Tibial artery (tissue), 4 donors: ENCODE results near the gene YARS2.

Experiments used
- DNase-seq, 2 donors: peaks; one replicate each; pipeline ENCODE4 v3.0.0-alpha.2; 2019
- H3K27ac ChIP-seq, 2 donors: fragments of 200-600 bp; sonication (generic) in 1 of 2; 1 replicate in 1 of 2; 2 replicates in 1 of 2; pipeline ENCODE4 v1.5.1; 2018 to 2019; ENCODE audit warnings: mild to moderate bottlenecking in 1 of 2
- H3K27me3 ChIP-seq, 2 donors: fragments of 200-600 bp; sonication (generic) in 1 of 2; one replicate each; pipeline versions ENCODE4 v1.5.1 to v1.6.0; 2016 to 2019
- H3K36me3 ChIP-seq, 3 donors: fragments of 200-600 bp; sonication (generic) in 2 of 3; one replicate each; pipeline ENCODE4 v1.5.1; 2016 to 2019; ENCODE audit warnings: mild to moderate bottlenecking in 2 of 3
- H3K4me1 ChIP-seq, 4 donors: fragments of 200-600 bp; sonication (generic) in 2 of 4; 1 replicate in 3 of 4; 2 replicates in 1 of 4; pipeline ENCODE4 v1.5.1; 2016 to 2019
- H3K4me3 ChIP-seq, 2 donors: fragments of 200-600 bp; sonication (generic) in 1 of 2; 1 replicate in 1 of 2; 2 replicates in 1 of 2; pipeline ENCODE4 v1.5.1; 2018 to 2019; ENCODE audit warnings: mild to moderate bottlenecking in 2 of 2
- H3K9me3 ChIP-seq, 3 donors: fragments of 200-600 bp; sonication (generic) in 1 of 3; one replicate each; pipeline ENCODE4 v1.5.1; 2016 to 2019
- CTCF ChIP-seq, 2 experiments: fragments of 200-600 bp in 1 of 2; fragments of 450-650 bp in 1 of 2; IDR thresholded peaks; one replicate each; pipeline ENCODE4 v1.5.1; 2017 to 2019; ENCODE audit warnings: antibody characterized with exemption in 2 of 2, mild to moderate bottlenecking in 1 of 2, moderate library complexity in 1 of 2
- intact Hi-C: fragments of 100-400 bp; cut with DNase I; formaldehyde crosslinking; loops from one replicate; pipeline ENCODE4 v1.15.0; 2023; ENCODE audit warnings: low total_unique reads

The YARS2 gene

GRCh38 chr12:32755654-32756475 is at the start of gene YARS2:
Gene YARS2, minus strand, starts transcription at chr12:32755897. Its CDS starts 23 bp downstream, at chr12:32755874.
- peak; percentile 96 for DNase-seq
- TF ChIP-seq CTCF (IDR thresholded peaks at IDR 0.05), result peak; percentile 72 to 76
- intact Hi-C loops, result no loop called here
- Histone ChIP-seq H3K27ac (peak within 1 kb of the TSS; percentile 85 to 87), H3K36me3 (peaks cover 18 to 23% (median 20%) of the 10 kb centered on the region in 3 donors), H3K27me3 (no peaks in the 10 kb centered on the region), H3K9me3 (no peaks in the 10 kb centered on the region), H3K4me3 (peak within 1 kb of the TSS; percentile 93 to 98), H3K4me1 (peaks cover 0 to 18% (median 10%) of the 10 kb centered on the region in 4 donors)

GRCh38 chr12:32804301-32804700 is 48.6 kb upstream of the YARS2 start:
- H3K27me3 ChIP-seq, result no peaks in the 10 kb centered on the region
- TF ChIP-seq CTCF (IDR thresholded peaks at IDR 0.05), result no peak
- intact Hi-C loops, result no loop called here
- H3K27ac ChIP-seq, result no peak overlapping the region
- H3K4me3 ChIP-seq, result no peak overlapping the region
- H3K9me3 ChIP-seq, result no peaks in the 10 kb centered on the region
- no peak for DNase-seq
- no peaks in the 10 kb centered on the region for H3K36me3 ChIP-seq
- H3K4me1 ChIP-seq, result no peaks in the 10 kb centered on the region

GRCh38 chr12:32801269-32801980 is 45.7 kb upstream of the YARS2 start:
- H3K27me3 ChIP-seq, result no peaks in the 10 kb centered on the region
- H3K4me1 ChIP-seq, result no peaks in the 10 kb centered on the region
- H3K4me3 ChIP-seq, result no peak overlapping the region
- H3K36me3 ChIP-seq, result no peaks in the 10 kb centered on the region
- TF ChIP-seq CTCF (IDR thresholded peaks at IDR 0.05), result no peak
- intact Hi-C loops, result no loop called here
- H3K27ac ChIP-seq, result no peak overlapping the region
- no peak for DNase-seq
- no peaks in the 10 kb centered on the region for H3K9me3 ChIP-seq

GRCh38 chr12:32794281-32794680 is 38.6 kb upstream of the YARS2 start:
- Histone ChIP-seq H3K4me3 (no peak overlapping the region), H3K27me3 (no peaks in the 10 kb centered on the region), H3K36me3 (no peaks in the 10 kb centered on the region), H3K9me3 (no peaks in the 10 kb centered on the region), H3K27ac (no peak overlapping the region), H3K4me1 (no peaks in the 10 kb centered on the region)
- DNase-seq, result no peak
- intact Hi-C loops, result no loop called here
- TF ChIP-seq CTCF (IDR thresholded peaks at IDR 0.05), result no peak

DNA sequence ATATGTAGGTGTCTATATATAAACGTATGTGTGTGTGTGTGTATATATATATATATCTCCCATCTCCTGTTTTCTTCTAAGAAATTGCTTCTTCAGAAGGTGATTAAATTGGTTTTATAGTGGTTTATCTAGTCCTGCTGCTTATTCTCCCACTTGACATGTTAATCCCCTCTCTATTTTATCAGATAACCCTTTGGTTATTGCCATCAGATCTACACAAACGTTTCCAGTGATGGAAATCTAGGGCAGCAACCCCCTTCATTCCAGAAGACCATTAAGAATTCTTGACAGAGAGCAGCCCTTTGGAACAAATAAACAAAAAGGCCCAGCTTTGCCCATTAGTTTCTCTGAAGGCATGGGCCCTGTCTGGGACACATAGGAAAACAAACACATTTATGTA is 34.2 kb upstream of the YARS2 start:
- intact Hi-C loops, result no loop called here
- no peak overlapping the region for H3K4me3 ChIP-seq
- DNase-seq, result no peak
- no peak overlapping the region for H3K27ac ChIP-seq
- H3K36me3 ChIP-seq, result no peaks in the 10 kb centered on the region
- H3K4me1 ChIP-seq, result no peaks in the 10 kb centered on the region
- no peak for TF ChIP-seq CTCF (IDR thresholded peaks at IDR 0.05)
- H3K27me3 ChIP-seq, result no peaks in the 10 kb centered on the region
- no peaks in the 10 kb centered on the region for H3K9me3 ChIP-seq
